IPS-NIHi7 (cell line): ENCODE results near the gene PTPRM.

Source experiments
- DNase-seq: peaks from one replicate; pipeline ENCODE4 v3.0.0; 2012; ENCODE audit warnings: mixed read lengths; ENCODE audit errors: extremely low spot score

The PTPRM gene

GRCh38 chr18:8324343-8325065 is 757.4 kb downstream of the PTPRM start:
- DNase-seq, result no peak

GRCh38 chr18:8326763-8327394 is 759.8 kb downstream of the PTPRM start:
- no peak for DNase-seq

DNA sequence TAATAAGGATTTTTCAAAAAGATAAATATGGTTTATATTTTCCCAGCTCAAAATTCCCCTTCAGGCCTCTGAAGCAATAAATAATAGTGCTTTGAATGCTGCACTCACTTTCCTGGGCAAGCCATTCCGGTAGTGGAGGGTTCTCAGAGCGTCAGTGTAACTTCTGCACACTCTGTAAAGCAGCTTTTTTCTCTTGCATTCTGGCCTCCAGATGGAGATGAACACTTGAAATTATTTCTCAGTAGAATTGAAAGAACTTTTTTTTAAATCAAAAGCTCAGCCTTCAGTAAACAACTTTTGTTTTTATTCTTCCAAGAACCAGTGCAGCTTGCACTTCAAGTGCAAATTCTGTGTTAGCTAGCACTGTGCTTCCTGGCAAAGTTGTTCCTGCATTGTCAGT is 761.0 kb downstream of the PTPRM start:
- DNase-seq, result no peak

GRCh38 chr18:8329186-8329771 is 762.2 kb downstream of the PTPRM start:
- no peak for DNase-seq

DNA sequence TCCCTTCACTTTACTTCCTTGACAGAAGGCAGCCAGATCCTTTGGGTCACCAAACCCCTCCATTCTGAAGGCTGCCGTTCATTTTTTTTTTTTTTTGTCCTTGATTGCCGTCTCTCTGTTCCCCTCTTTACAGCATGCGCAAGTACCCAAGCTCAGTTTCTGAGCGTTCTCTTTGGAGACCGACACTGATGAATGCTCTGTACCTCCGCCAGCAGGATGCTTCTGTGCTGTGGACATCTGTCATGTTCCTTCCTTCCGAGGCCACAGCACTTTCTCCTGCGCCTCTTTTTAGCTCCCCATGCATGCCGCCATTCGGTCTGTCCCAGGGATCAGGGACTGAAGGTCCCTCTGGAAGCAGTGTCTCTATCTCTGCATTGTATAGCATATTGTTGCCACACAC is 763.5 kb downstream of the PTPRM start:
- DNase-seq, result no peak

- DNase-seq, result no peak
These were observed 765.2 kb downstream of the PTPRM start for GRCh38 chr18:8332286-8332685.

DNA sequence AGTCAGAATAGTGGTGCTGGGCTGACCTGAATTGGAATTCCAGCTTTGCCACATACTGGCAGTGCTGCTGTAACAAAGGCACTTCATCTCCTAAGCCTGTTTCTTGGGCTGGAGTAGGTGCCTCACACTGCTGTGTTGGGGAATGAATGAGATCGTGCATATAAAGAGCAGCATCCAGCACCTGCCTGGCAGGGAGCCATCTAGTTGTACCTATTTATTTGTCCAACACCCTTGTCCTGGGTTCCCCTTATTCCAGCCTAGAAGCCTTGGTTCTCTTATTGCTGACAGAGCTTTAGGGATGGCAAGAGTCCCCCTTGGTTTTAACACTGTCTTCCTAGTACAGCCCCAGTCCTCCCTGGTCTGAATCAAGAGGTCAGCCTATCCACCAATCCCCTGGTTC is 766.8 kb downstream of the PTPRM start:
- no peak for DNase-seq

DNA sequence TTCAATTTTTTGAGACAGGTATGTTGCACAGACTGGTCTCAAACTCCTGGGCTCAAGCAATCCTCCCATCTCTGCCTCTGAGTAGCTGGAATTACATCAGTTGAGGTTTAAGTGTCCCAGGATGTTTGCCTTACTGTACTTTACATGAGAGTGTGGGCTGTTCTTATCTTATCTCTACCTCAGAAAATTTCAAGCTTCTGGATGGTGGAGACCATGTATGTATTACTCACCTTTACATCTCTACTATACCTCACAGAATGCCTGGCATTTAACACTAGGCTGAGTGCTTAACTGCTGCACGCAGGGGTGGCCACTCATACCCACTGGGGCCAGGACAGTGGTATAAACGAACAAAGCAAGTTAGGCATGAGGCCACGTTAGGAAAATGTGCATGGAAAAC is 770.1 kb downstream of the PTPRM start:
- no peak for DNase-seq

- DNase-seq, result no peak
These were observed 772.1 kb downstream of the PTPRM start for GRCh38 chr18:8339210-8339609.

GRCh38 chr18:8339952-8340351 is 772.8 kb downstream of the PTPRM start:
- DNase-seq, result no peak

DNA sequence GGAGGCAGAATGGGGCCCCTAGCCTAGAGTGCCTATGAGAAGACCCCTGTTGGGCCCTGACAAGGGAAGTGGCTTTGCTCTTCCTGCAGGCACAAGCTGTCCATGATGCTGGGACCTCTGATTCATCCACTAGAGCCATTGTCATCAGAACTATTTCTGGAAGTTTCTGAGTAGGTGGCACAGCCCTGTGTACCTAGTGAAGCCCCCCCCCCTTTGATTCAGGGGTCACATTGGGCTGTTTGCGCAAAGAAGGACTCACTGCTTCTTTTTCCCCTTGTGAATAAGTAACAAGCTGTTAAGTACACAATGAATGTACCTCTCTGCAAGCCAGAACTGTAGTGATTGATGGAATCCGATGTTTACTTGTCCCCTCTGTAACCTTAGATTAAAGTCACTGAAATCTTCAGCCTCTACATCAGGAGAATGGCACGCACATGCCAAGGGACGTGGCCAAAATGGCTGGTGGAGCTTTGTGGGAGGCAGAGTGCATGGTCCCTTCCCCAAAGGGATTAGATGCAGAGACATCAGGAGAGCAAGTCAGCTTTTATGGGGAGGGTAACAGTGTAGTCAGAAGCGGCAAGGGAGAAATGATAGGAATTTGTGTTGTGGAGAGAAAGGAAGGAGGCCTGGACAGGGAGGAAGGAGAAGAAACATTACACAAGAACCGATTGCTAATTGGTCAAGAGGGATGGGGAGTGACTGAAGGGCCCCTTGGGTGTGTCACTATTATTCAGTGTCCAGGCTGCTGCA is 774.5 kb downstream of the PTPRM start:
- DNase-seq, result no peak

DNA sequence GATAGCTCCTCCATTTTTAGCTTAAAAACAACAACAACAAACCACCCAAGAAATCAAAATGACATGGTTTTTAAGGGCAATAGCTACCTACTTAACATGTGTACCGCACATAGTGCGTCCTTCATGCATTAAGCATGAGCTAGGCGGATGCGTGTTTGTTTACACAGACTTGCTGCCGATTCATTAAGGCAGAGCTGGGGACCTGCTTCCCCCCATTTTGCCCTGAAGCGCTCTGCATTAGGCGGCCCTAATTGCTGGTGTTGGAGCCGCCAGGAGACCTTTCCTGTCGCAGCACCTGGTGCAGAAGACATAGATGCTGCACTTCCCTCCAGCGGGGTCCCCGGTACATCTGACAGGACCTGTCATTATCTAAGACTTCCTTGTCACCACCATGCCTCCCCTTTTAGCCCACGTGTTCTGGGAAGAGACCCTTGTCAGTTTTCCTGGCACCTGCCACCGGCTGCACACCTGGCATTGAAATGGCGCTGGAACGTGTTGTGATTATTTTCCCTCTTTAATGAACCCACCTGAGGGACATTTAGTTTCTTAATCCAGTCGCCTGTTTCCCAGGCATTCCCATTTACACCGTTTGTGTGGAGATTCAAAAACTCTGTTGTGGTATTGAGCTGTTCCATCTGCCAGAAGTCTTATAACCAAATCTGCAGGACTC is 781.1 kb downstream of the PTPRM start:
- DNase-seq, result no peak

DNA sequence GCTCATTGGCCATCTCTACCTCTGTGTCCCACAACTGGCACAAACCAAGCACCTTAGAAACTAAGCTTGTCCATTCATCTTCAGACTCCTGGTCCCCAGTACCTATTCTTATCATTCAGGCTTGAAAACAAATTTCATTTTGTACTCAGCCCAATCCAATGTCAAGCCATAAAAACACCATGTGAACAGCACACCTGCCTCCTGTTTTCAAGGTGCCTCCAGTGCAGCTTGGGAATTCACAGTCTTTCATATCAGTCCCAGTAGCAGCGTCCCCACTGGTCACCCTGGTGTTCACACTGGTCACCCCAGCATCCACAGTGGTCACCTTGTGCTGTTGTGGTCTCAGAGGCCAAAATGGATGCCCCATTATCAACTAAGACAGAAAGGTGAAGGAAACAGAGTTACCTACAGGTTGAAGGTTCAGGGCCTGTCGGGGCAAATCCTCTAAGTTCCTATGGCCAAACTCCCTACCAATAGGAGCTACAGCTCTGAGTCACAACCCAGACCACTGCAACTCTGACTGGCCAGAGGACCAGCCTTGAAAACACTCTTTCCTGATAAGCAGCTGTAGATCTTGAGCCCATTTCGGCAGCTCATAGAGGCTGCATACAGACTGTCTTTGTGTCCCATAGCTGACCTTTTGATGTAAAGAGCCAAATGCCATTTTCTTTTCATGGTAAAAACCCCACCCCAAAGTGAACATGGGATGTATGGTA is 782.6 kb downstream of the PTPRM start:
- no peak for DNase-seq

GRCh38 chr18:8350628-8351027 is 783.5 kb downstream of the PTPRM start:
- DNase-seq, result no peak

DNA sequence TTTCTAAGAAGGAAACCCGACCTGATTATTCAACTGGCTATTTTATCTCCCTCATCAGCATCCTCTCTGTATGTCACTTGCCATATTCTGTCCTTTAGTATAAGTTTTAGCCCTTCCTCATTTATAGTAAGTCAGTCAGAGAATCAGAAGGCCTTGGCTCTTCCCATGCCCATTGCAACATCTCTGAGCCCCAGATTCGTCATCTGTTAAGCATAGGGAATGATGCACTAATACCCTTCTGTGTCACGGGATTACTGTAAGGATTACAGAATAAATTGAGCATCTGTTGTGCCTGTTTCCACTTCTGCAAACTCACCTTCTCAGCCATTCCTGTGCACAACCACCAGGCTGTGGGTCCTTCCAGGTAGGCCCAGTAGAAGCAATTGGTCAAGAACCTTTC is 784.0 kb downstream of the PTPRM start:
- DNase-seq, result no peak

- DNase-seq, result no peak
These were observed 787.2 kb downstream of the PTPRM start for GRCh38 chr18:8354304-8354703.

DNA sequence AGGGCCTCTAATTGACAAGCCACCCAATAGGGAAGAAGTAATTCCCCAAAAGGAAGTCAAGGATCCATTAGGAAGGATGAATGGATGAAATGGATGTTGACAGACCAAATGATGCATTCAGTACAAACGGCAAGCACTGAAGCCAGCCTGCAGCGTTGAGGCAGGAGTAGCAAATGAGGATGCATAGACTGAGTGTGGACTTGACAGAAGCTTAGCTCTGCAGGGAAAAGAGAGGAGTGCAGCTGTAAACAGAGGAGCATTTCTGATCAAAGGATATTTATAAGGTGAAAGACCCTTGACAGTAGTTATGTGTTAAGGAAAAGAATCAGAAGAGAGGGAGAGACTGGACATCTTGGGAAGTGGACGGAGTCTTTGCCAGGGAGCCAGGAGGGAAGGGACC is 788.9 kb downstream of the PTPRM start:
- no peak for DNase-seq

- DNase-seq, result peak; percentile 37
These were observed 790.2 kb downstream of the PTPRM start for GRCh38 chr18:8357320-8357719.

GRCh38 chr18:8358033-8358765 is 791.1 kb downstream of the PTPRM start:
- DNase-seq, result no peak

GRCh38 chr18:8359076-8359475 is 792.0 kb downstream of the PTPRM start:
- no peak for DNase-seq

- DNase-seq, result no peak
These were observed 792.4 kb downstream of the PTPRM start for GRCh38 chr18:8359481-8359880.
